Femur (tissue), 1 donor: Measurements from ENCODE around the gene MOCS1.

ENCODE experiments used
- DNase-seq: peaks from one replicate; pipeline ENCODE4 v3.0.0-alpha.2; 2017

Gene MOCS1

GRCh38 chr6:39865011-39865888 is 69.0 kb downstream of the MOCS1 start:
- DNase-seq, result no peak

GRCh38 chr6:39861663-39862062 is 72.6 kb downstream of the MOCS1 start:
- DNase-seq, result no peak

GRCh38 chr6:39859025-39859424 is 75.2 kb downstream of the MOCS1 start:
- no peak for DNase-seq

- DNase-seq, result no peak
These were observed 78.8 kb downstream of the MOCS1 start for GRCh38 chr6:39855356-39855995.
